ENCODE measurements around the gene PIK3R6.

PIK3R6 gene, protein sequence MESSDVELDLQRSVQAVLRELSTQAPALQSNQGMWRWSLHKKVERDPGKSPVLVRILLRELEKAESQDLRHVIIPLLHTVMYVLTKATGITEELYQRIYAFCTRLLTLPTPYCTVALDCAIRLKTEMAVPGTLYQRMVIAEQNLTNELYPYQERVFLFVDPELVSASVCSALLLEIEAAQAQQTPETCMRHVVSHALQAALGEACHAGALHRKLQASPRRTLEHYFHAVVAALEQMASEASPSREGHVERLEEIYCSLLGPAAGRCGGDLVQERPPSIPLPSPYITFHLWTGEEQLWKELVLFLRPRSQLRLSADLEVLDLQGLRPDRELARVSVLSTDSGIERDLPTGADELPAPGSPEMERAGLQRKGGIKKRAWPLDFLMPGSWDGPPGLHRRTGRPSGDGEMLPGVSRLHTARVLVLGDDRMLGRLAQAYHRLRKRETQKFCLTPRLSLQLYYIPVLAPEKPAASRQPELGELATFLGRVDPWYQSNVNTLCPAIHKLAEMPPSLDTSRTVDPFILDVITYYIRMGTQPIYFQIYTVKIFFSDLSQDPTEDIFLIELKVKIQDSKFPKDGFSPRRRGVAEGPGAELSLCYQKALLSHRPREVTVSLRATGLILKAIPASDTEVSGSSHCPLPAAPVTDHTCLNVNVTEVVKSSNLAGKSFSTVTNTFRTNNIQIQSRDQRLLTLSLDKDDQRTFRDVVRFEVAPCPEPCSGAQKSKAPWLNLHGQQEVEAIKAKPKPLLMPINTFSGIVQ

DNA sequence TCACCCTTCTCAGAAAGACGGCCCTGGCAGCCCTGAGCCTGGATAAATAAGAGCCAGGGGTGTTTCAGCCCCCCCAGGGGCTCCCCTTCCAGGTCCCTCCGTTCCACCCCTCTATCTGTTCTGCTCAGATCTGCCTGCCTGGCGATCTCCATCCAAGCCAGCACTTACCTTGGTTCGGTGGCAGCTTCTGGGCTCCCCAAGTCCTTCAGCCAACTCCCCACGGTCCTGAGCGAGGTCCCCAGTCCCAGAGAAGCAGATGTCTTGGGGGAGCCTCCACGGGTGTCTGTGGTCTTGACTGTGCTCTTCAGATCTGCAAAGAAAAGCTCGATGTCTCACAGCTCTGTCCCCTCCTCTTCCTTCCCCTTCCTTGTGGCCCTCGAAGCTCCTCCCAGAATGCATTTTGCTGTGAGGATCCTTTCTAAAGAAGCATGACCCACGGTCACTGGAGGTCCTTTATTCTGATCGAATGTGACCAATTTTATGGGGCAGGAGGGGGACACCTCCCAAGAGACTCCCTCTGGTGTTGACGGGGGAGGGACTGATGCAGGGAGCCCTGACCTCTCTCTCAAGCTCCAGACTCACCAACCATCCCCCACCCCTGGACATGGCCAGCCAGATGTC, at the start of gene PIK3R6:
PIK3R6 (minus strand) TSS at position 314 of the 621 bp plus-strand sequence. CDS start 17,880 bp downstream, outside the sequence.
- Histone ChIP-seq H3K79me2 (ENCODE audit: insufficient read depth, low read depth) (no peaks in the 10 kb centered on the region), H3K9ac (no peak within 1 kb of the TSS), H3K4me1 (ENCODE audit: low read depth, poor library complexity, severe bottlenecking) (no peaks in the 10 kb centered on the region), H4K20me1 (ENCODE audit: insufficient read depth) (no peaks in the 10 kb centered on the region), H3K4me2 (no peak within 1 kb of the TSS), H3K36me3 (ENCODE audit: insufficient read depth) (no peaks in the 10 kb centered on the region), H3K27me3 (ENCODE audit: insufficient read depth, low read depth) (no peaks in the 10 kb centered on the region), H3K27ac (no peak within 1 kb of the TSS), H2AFZ (ENCODE audit: low read depth) (no peak within 1 kb of the TSS), H3K4me3 (IDR thresholded peaks at IDR 0.05; ENCODE audit: insufficient read depth, low read depth, low read length) (no peak within 1 kb of the TSS)
- TF ChIP-seq CTCF (conservative IDR thresholded peaks at IDR 0.05; ENCODE audit: low read depth, low read length), result no peak

DNA sequence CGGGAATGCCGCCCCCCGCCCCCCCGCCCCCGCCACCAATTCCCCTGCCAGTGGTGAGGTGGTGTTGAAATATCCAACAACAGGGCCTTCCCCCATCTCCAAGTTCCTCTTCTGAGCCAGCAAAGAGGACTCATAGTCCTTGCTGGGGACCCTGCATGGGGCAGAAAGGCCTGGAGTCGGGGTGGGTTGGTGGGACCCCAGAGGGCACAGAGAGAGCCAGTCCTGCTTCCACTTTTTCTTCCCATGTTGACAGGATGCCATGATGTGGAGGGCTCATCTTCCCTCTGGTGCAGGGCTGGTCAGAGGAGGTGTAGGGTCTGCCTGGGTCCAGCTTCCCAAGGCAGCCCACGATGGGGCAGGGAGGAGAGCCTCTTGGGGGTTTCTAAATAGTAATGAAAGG, 49.0 kb upstream of the PIK3R6 start:
- H3K9ac ChIP-seq, result no peak overlapping the region
- no peaks in the 10 kb centered on the region for H3K79me2 ChIP-seq (ENCODE audit: insufficient read depth, low read depth)
- H3K4me3 ChIP-seq (IDR thresholded peaks at IDR 0.05; ENCODE audit: insufficient read depth, low read depth, low read length), result no peak overlapping the region
- no peak overlapping the region for H3K4me2 ChIP-seq
- no peaks in the 10 kb centered on the region for H3K27me3 ChIP-seq (ENCODE audit: insufficient read depth, low read depth)
- no peaks in the 10 kb centered on the region for H3K4me1 ChIP-seq (ENCODE audit: low read depth, poor library complexity, severe bottlenecking)
- no peak overlapping the region for H2AFZ ChIP-seq (ENCODE audit: low read depth)
- no peaks in the 10 kb centered on the region for H4K20me1 ChIP-seq (ENCODE audit: insufficient read depth)
- TF ChIP-seq CTCF (conservative IDR thresholded peaks at IDR 0.05; ENCODE audit: low read depth, low read length), result no peak
- no peak overlapping the region for H3K27ac ChIP-seq
- H3K36me3 ChIP-seq (ENCODE audit: insufficient read depth), result no peaks in the 10 kb centered on the region

DNA sequence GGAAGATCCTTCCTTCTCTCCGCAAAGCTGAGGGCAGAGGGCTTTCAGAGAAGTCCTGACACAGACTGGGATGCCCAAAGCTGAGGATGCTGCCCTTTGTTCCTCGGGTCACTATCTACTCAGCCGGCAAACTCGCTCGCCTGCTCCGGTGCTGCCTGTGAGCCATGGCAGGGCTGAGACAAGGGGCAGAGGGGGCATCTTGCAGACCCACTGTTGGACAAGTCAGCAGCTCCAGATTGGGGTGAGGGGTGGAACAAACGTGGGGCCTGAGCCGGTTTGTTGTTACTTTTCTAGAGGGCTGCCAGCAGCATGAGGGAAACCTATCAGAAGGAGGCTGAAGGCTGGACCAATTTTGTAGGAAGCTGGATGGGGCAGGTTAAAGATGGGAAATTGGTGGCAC, 47.1 kb upstream of the PIK3R6 start:
- Histone ChIP-seq H3K4me1 (ENCODE audit: low read depth, poor library complexity, severe bottlenecking) (no peaks in the 10 kb centered on the region), H2AFZ (ENCODE audit: low read depth) (no peak overlapping the region), H3K4me2 (no peak overlapping the region)

More for the DNA sequence above, 47.1 kb upstream of the PIK3R6 start:
- Histone ChIP-seq H3K27ac (no peak overlapping the region), H3K27me3 (ENCODE audit: insufficient read depth, low read depth) (no peaks in the 10 kb centered on the region), H3K4me3 (IDR thresholded peaks at IDR 0.05; ENCODE audit: insufficient read depth, low read depth, low read length) (no peak overlapping the region), H3K9ac (no peak overlapping the region), H3K36me3 (ENCODE audit: insufficient read depth) (no peaks in the 10 kb centered on the region), H3K79me2 (ENCODE audit: insufficient read depth, low read depth) (no peaks in the 10 kb centered on the region), H4K20me1 (ENCODE audit: insufficient read depth) (no peaks in the 10 kb centered on the region)
- no peak for TF ChIP-seq CTCF (conservative IDR thresholded peaks at IDR 0.05; ENCODE audit: low read depth, low read length)
